Measurements from ENCODE around the gene BLCAP. TPM values are rescaled to one million over a fixed set of nuclear protein-coding genes. Genes with fewer than 3 reads are reported as not detected.
"Not testable (repeated sequence)": the region's sequence is repeated elsewhere in the genome, so short reads cannot be mapped to it uniquely, and the experiment has no call there.

BLCAP gene
- total and polyA plus RNA-seq, 2 donors (not counting 3 experiments of a cell fraction or from before 2014, with no cell fraction given), result 90.3 to 196 TPM

DNA sequence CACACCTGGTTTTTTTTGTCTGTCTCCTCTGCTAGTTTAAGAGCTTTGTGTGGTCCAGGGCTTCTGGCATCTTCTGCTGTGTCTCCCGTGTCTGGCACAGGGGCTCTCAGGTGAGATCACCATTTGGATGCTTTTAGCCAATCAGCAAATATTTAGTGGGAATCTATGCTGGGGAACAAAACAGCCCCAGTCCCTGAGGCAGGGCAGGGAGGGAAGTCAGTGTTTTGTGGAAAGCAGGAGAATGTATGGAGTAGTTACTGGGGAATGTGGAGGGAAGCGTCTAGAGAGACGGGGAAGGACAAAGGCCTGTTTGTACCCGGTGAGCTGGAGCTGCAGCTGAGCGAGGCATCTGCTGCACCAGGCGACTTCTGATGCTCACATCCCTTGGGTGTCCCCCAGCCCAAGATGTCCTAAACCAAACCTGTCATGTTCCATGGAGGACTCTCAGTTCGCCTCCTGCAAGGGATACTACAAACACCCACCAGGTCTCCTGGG is 55.9 kb downstream of the BLCAP start:
- FAIRE-seq, result no peak
- H3K4me2 ChIP-seq (ENCODE audit: insufficient read depth, low read length), result no peak overlapping the region
- H3K9me3 ChIP-seq (replicated peaks; ENCODE audit: control insufficient read depth, insufficient read depth, low read length), result no peaks in the 10 kb centered on the region
- POLR2A ChIA-PET, result no interaction called here
- no TSS peak for BruUV-seq (replicated peaks)
- H2AFZ ChIP-seq (ENCODE audit: low read depth, low read length), result no peak overlapping the region
- CTCF ChIA-PET, result interaction anchor here (0.8 to 1.2 kb wide), 3 partner anchors 11 to 24 kb away, joined by 3 to 4 read pairs (median 3); no protein-coding TSS in a partner anchor
- H3K4me1 ChIP-seq (ENCODE audit: control insufficient read depth, extremely low read depth, insufficient read depth, low read length), result no peaks in the 10 kb centered on the region
- H3K4me3 ChIP-seq (replicated peaks in 1 of 3; ENCODE audit: insufficient read depth in 1 of 3, low read depth in 1 of 3, low read length in 3 of 3), result no peak overlapping the region
- no peak overlapping the region for H3K27ac ChIP-seq (ENCODE audit: insufficient read depth, low read depth, low read length)
- no peaks in the 10 kb centered on the region for H3K9me1 ChIP-seq (replicated peaks; ENCODE audit: control insufficient read depth, extremely low read depth, insufficient read depth, low read length)
- H3K9ac ChIP-seq (replicated peaks; ENCODE audit: extremely low read depth, insufficient read depth, low read length), result no peak overlapping the region
- peaks cover 5 to 7% of the 10 kb centered on the region in 2 experiments for H3K27me3 ChIP-seq (ENCODE audit: control insufficient read depth in 2 of 2, insufficient read depth in 2 of 2, low read length in 2 of 2)
- dilution Hi-C loops (cut with MboI; ENCODE audit: extremely low pct_ligation_motif_present, low sequenced_read_pairs) (no loop called here), intact Hi-C loops (cut with micrococcal nuclease) (no loop called here)
- H3K36me3 ChIP-seq (ENCODE audit: control insufficient read depth in 2 of 2, extremely low read depth in 1 of 2, insufficient read depth in 2 of 2, low read length in 2 of 2), result no peaks in the 10 kb centered on the region
- TF ChIP-seq EZH2 (IDR thresholded peaks at IDR 0.05; ENCODE audit: borderline replicate concordance, low read depth, low read length, severe bottlenecking), result no peak
- TF ChIP-seq MYC (IDR thresholded peaks at IDR 0.05; ENCODE audit: low read depth, low read length), result no peak
- TF ChIP-seq, protein P1, sequence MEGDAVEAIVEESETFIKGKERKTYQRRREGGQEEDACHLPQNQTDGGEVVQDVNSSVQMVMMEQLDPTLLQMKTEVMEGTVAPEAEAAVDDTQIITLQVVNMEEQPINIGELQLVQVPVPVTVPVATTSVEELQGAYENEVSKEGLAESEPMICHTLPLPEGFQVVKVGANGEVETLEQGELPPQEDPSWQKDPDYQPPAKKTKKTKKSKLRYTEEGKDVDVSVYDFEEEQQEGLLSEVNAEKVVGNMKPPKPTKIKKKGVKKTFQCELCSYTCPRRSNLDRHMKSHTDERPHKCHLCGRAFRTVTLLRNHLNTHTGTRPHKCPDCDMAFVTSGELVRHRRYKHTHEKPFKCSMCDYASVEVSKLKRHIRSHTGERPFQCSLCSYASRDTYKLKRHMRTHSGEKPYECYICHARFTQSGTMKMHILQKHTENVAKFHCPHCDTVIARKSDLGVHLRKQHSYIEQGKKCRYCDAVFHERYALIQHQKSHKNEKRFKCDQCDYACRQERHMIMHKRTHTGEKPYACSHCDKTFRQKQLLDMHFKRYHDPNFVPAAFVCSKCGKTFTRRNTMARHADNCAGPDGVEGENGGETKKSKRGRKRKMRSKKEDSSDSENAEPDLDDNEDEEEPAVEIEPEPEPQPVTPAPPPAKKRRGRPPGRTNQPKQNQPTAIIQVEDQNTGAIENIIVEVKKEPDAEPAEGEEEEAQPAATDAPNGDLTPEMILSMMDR (IDR thresholded peaks at IDR 0.05; ENCODE audit: extremely low read depth in 1 of 2, insufficient read depth in 1 of 2, low read depth in 1 of 2, low read length in 2 of 2), result no peak
- TF ChIP-seq POLR2AphosphoS5 (IDR thresholded peaks at IDR 0.05; ENCODE audit: insufficient read depth, low read depth, low read length), result no peak
- TF ChIP-seq POLR2A (IDR thresholded peaks at IDR 0.05; ENCODE audit: low read depth, low read length), result no peak
- no peak for TF ChIP-seq JUN (IDR thresholded peaks at IDR 0.05; ENCODE audit: borderline replicate concordance, insufficient read depth, insufficient read length, low read depth)
- DNase-seq (ENCODE audit: low read depth, low spot score), result no peak
- H3K79me2 ChIP-seq (ENCODE audit: control insufficient read depth, insufficient read depth, low read length), result no peaks in the 10 kb centered on the region
- no peaks in the 10 kb centered on the region for H4K20me1 ChIP-seq (replicated peaks; ENCODE audit: control insufficient read depth, extremely low read depth, insufficient read depth, low read length)

DNA sequence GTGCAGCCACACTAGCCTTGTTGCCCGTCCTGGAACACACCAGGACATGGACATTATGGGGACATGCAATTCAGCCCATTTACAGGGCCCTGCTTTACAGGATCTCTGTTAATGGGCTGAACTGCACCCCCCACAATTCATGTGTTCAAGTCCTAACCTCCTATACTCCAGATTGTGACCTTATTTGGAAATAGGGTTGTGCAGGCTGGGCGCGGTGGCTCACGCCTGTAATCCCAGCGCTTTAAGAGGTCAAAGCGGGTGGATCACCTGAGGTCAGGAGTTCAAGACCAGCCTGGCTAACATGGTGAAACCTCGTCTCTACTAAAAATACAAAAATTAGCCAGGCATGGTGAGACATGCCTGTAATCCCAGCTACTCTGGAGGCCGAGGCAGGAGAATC is 57.5 kb downstream of the BLCAP start:
- H3K9ac ChIP-seq (replicated peaks; ENCODE audit: extremely low read depth, insufficient read depth, low read length); POLR2A ChIA-PET; H2AFZ ChIP-seq (ENCODE audit: low read depth, low read length); DNase-seq (ENCODE audit: low read depth, low spot score); H3K36me3 ChIP-seq (ENCODE audit: control insufficient read depth in 2 of 2, extremely low read depth in 1 of 2, insufficient read depth in 2 of 2, low read length in 2 of 2); H3K79me2 ChIP-seq (ENCODE audit: control insufficient read depth, insufficient read depth, low read length); BruUV-seq (replicated peaks); dilution Hi-C loops (cut with MboI; ENCODE audit: extremely low pct_ligation_motif_present, low sequenced_read_pairs); H3K9me1 ChIP-seq (replicated peaks; ENCODE audit: control insufficient read depth, extremely low read depth, insufficient read depth, low read length); FAIRE-seq; H4K20me1 ChIP-seq (replicated peaks; ENCODE audit: control insufficient read depth, extremely low read depth, insufficient read depth, low read length); H3K27ac ChIP-seq (ENCODE audit: insufficient read depth, low read depth, low read length); H3K4me2 ChIP-seq (ENCODE audit: insufficient read depth, low read length); H3K9me3 ChIP-seq (replicated peaks; ENCODE audit: control insufficient read depth, insufficient read depth, low read length); H3K4me1 ChIP-seq (ENCODE audit: control insufficient read depth, extremely low read depth, insufficient read depth, low read length); CTCF ChIA-PET; intact Hi-C loops (cut with micrococcal nuclease); H3K4me3 ChIP-seq (replicated peaks in 1 of 3; ENCODE audit: insufficient read depth in 1 of 3, low read depth in 1 of 3, low read length in 3 of 3): not testable (repeated sequence)
- peaks cover 6 to 15% of the 10 kb centered on the region in 2 experiments for H3K27me3 ChIP-seq (ENCODE audit: control insufficient read depth in 2 of 2, insufficient read depth in 2 of 2, low read length in 2 of 2)
